ENCODE measurements around the gene CLCN5. TPM values are rescaled to one million over a fixed set of nuclear protein-coding genes. Genes with fewer than 3 reads are reported as not detected.

The CLCN5 gene
- total RNA-seq, 1 donor from 2014 or later: 24.8 TPM

DNA sequence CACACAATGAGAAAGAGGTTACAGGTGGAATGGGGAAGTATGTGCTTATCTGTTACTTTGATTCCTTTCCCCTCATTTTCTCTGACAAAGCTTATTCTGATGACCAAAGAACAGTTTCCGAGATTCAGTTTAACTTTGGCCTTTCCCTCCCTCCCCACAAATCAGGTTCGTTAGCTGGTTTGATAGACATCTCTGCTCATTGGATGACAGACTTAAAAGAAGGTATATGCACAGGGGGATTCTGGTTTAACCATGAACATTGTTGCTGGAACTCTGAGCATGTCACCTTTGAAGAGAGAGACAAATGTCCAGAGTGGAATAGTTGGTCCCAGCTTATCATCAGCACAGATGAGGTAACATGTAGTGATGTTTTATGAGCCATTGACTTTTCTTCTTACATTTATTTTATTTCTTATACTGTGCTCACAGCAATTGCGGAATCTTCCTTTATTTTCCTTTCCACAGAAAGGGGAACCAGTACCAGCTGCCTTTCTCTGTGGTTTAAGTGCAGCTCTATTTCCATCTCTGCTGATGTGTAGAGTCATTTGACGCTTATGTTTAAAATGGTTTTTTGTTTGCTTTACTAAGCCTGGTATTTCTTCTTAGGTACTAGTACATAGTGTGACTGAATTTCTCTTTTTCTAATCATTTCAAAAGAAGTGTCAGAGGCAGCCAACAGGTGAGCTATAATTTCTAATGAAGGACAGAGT is 153.4 kb downstream of the CLCN5 start:
- ATAC-seq: no peak
- DNase-seq (ENCODE audit: low spot score): no peak

DNA sequence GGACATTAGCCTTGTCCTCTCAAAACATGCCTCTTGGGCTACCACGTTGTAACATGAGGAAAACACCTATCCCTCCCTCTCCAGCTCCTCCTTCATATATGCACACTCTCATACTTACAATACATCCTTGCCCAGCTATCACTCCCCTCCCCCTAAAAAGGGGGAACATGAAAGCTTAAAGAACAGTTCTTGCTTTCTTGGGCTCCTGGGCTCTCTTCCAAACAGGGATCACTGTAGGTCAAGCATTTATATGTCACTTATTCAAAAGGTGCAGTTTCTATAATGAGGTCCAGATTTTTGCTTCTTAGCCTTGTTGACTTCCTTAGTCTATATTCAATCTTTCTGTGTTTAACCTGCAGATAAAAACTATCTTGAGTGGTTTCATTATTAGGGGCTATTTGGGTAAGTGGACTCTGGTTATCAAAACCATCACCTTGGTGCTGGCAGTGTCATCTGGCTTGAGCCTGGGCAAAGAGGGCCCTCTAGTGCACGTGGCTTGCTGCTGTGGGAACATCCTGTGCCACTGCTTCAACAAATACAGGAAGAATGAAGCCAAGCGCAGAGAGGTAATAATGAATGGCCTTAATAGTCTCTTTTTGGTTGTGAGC is 159.0 kb downstream of the CLCN5 start:
- DNase-seq (ENCODE audit: low spot score) (peak; percentile 50), ATAC-seq (peak; percentile 94)

DNA sequence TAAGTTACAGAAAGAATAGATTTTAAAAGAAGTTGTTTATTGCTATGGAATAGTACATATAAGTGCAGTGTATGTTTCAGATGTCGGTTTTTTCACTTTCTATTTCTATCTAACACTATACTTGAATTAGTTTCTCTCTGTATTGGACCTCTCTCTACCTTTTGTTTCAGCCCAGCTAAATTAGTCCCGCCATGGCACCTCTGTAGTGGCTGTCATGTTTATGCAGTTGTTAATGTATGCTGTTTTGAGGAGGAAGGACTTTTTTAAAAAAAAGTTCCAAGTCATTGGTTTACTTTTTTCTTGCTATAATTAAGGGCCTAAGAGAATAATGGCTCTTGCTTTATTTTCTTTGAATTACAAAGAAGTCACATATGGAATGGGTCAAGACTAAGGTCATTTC is 160.3 kb downstream of the CLCN5 start:
- no peak for DNase-seq (ENCODE audit: low spot score)
- no peak for ATAC-seq

DNA sequence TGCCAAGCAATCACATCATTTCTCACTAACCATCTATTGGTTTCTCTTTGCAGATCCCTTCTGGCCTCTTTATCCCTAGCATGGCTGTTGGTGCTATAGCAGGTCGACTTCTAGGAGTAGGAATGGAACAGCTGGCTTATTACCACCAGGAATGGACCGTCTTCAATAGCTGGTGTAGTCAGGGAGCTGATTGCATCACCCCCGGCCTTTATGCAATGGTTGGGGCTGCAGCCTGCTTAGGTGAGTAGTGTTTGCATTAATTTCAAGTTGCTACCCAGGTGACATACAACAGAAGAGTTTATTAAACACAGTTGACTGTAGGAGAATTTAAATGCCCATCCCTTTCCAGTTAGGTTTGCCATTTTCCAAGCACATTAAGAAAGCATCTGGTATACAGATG is 166.2 kb downstream of the CLCN5 start:
- peak; percentile 48 for DNase-seq (ENCODE audit: low spot score)
- peak; percentile 76 for ATAC-seq

DNA sequence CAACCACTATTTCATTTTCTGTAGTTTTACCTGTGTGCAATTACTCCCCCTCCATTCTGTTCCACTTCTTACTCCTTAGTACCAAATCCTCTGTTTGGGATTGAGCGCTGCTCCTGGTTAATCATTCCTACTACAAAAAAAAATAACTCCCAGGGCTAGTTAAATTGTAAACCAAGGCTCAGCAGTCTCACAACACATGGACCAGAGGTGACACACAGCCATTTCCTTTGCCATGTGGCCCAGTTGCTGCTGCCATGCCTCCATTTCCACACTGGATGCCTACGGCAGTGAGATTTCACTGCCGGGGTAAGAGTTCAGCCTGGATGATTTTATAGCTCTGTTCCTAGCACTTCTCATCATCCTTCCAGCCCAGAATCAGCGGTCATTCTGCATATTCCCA is 171.2 kb downstream of the CLCN5 start:
- peak; percentile 91 for ATAC-seq
- DNase-seq (ENCODE audit: low spot score): peak; percentile 45

DNA sequence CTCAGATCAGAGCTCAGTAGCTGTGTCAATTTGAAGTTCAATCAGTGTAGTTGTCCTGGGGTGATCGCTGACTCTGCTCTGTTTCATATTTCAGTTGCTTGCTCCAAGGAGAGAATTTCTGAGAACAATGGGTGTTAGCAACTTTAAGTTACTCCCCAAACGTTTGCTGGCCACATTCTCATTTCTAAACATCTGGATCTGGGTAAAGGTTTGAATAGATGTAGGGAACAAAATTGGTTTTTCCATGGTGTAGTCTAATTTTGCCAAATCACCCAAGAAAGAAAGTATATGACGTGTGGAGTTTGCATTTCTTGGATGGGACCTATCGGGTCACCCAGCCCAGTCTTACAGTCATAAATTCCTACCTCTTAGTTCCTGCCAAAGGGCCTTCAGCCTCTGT is 174.7 kb downstream of the CLCN5 start:
- DNase-seq (ENCODE audit: low spot score): no peak
- no peak for ATAC-seq

DNA sequence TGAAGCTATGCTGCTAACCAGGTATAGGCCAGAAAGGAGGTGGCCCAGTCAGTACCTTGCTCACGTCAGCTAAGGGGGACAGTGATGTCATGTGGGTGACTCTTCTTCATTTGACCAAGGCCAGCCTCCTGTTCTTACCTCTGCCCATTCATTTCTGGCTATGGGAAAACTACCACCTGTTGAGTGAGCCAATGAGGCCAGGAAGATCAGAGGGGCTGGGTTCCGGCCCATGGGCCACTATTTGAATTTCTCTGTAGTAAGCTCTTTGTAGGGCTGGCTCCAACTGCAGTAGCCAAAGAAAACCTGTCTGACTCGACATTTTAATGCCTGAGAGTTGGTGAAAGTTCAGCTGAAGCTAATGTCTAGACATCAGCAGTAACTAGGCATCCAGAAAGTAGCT is 175.8 kb downstream of the CLCN5 start:
- no peak for ATAC-seq
- no peak for DNase-seq (ENCODE audit: low spot score)

DNA sequence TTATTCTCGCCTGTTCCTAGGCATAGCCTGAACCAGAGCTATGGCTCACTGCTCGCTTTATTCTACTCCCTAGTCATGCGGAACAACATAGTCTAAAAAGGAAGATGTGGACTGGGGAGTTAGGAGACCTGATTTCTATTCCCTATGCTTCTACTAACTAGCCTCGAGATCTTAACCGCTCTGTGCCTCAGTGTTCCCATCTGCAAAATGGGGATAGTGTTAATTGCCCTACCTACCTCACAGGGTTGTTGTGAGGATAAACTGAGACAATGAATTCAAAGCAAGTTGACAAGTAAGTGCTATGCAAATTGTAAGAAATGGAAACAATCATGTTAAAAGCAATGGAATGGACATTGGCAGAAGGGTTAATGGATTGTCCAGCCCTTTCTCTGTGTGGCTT is 176.4 kb downstream of the CLCN5 start:
- DNase-seq (ENCODE audit: low spot score): no peak
- ATAC-seq: no peak

DNA sequence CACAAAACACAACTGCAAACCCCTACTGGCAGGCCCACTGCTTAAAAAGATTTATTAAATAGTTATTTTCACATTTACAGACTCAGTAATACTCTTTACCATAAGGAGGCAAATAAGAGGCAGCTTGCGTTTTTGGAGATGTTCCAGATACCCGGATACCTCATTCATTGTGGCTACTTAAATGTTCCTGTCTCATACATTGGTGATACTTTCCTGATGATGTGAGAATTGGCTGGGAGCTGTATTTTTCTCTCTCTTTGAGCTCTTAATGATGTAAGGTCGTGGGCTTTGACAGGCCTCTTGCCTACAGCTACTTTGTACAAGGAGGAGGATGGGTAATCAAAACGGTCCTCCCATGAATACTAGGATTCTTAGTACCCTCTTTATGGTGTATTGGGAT is 176.9 kb downstream of the CLCN5 start:
- ATAC-seq (no peak), DNase-seq (ENCODE audit: low spot score) (no peak)

DNA sequence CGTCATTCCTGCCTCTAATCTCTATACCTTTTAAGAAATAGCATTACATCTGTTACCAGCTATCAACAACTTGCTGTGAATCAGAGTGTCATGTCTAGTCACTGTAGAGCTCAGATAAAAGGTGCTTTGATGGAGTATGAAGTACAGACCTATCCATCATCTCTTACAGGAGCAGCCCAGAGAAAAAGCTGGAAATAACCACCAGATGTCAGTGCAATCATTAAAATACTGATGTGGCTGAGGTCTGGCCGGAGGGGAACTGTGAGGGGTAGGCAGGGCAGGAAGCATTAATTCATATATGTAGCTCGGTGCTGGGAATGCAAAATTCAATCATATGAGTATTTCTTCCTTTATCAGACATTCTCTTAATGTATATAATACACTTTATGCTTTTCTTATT is 177.8 kb downstream of the CLCN5 start:
- DNase-seq (ENCODE audit: low spot score) (no peak), ATAC-seq (peak; percentile 74)

DNA sequence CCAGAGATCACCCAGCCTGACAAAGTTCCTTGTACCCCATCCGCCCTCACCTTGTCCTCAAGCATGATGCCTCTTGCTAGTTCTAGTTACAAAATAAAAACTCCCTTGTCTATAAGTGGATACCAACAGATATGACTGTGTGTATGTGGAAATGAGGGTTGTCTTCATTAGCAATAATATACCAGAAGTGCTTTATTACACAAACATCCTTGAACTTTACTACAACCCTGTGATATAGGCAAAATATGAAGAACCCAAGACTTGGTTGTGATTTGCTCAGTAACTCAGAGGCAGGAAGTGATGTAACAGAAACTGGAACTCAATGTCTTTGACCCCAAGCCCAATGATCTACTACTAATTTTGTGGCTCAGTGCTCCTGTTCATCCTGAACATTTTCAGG is 180.8 kb downstream of the CLCN5 start:
- no peak for ATAC-seq
- no peak for DNase-seq (ENCODE audit: low spot score)

DNA sequence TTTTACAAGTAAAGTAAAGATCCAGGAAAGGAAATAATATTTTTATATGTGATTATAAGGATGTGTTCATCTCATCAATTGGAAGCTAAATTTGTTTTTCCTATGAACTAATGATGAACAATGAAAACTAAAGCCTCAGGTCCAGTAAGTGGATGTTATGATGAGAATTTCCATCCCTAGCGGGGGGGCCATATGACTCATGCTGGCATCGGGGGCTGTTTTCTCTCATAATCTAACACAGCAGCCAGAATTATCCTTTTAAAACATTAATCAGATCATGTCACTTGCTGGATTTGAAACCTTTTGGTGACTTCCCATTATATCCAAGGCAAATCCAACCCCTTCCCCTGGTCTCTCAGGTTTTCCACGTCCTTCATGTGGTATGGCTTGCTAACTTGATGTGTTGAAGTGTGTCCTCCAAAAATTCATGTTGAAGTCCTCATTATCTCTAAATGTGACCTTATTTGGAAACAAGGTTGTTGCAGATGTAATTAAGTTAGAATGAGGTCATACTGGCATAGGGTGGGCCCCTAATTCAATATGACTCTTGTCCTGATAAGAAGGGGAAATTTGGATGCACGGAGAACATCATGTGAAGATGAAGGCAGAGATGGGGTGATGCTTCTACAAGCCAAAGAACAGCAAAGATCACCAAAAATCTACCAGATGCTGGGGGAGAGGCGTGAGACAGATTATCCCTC is 181.6 kb downstream of the CLCN5 start:
- DNase-seq (ENCODE audit: low spot score): no peak

DNA sequence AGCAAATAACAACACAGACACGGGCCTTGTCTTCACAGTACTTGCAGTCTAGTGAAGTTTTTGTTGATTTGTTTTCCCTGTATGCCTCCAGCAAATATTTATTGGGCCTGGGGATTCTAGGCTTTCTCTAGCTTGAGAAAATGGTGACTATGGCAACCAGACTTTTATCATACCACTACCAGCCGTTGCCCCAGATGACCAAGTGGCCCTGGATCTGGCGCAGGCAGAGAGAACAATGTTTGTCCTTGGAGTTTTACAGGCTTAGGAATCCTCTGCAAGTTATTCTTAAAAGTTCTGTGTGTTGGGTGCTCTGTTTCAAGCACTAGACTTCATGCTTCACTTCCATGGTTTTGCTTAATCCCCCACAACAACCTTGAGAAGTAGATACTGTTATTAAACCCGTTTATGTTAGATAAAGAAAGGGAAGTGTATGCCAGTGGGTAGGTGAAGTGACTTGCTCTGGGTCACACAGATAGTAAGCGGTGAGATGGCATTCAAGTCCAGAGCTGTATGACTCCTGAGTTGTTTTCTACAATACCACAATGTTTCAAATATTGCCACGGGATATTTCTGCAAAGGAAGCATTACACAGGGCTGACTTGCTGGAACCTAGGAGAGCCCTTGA is 183.8 kb downstream of the CLCN5 start:
- ATAC-seq (no peak), DNase-seq (ENCODE audit: low spot score) (no peak)

More for the DNA sequence above, 181.6 kb downstream of the CLCN5 start:
- ATAC-seq: no peak

DNA sequence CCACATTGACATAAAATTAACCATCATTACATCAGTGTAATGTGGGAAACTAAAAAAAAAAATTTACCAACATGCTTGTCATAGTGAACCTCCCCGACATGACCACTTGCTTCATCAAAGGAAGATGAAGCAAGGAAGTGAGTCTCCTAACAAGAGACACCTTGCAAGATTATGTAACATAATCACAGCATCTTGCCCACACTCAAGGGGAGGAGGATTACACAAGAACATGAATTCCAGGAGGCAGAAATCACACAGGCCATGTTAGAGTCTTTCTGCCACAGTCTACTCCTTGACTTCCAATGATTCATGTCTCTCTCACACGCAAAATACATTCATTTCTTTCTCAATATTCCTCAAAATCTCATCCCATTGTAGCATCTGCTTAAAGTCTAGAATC is 185.1 kb downstream of the CLCN5 start:
- DNase-seq (ENCODE audit: low spot score): no peak
- no peak for ATAC-seq

DNA sequence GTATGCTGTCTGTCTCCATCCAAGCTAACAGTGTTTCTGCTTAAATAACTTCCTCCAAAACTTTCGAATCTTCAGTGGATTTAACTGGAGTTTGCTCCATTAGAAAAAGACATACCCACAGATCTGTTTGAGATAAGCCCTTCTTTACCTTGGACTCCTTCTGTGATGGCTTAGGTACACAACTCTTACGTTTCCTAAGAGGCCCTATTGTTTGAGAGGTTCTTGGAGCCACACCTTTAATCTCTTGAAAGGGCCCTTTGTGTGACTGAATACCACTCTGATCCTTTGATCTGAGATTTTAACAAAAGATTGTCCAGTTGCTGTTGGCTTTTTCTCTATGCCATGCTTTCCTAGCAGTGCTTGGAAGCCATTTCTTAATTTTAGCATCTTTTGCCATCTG is 185.9 kb downstream of the CLCN5 start:
- ATAC-seq (no peak), DNase-seq (ENCODE audit: low spot score) (no peak)

DNA sequence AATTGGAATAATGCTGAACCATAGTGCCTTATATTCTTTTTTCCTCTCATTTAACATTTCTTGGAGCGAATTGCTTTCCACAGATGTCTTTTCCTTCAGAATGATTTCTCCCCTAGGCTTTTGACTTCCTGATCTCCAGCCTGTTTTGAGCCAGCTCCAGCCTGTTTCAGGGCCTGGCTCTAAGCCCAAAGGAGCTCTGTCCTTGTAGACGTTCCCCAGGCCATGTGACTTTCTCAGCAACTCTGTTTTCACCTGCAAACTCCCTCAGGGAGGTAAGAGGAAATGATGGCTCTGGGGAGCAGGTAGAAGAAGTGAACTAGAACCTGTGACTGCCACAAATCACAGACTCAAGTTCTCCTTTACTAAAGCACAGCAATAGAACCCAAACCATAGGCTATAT is 189.3 kb downstream of the CLCN5 start:
- no peak for ATAC-seq

DNA sequence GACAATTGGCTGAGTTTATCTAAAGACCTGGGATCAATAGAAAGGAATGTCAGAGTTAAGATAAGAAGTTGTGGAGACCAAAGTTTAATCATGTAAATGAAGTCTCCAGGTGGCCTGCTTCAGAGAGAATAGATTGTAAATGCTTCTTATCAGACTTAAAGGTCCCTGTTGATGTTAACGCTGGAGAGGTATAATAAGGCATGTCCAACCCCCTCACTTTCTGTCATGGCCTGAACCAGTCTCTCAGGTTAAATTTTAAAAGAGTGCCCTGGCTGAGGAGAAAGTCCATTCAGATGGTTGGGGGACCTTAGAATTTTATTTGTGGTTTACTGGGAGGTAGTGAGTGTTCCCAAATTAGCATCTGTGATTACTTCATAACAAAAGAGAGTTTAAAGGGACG is 191.7 kb downstream of the CLCN5 start:
- peak; percentile 81 for ATAC-seq

More for the DNA sequence above, 189.3 kb downstream of the CLCN5 start:
- DNase-seq (ENCODE audit: low spot score): no peak

DNA sequence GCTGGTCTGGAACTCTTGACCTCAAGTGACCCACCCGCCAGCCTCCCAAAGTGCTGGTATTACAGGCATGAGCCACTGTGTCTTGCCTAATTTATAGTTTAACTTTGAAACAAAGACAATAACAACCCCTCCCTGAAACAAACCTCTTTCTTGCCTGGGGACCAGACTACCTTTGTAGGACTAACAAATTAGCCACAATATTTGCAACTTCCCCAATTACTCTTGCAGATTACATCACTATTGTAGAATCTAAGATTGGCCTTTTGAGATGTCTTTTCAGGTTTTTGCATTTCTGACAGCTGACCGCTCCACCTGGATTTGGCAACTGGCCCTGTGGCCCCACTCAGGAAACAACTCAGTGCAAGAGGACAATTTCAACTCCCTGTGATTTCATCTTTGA is 193.6 kb downstream of the CLCN5 start:
- no peak for ATAC-seq
- DNase-seq (ENCODE audit: low spot score): no peak

More for the DNA sequence above, 191.7 kb downstream of the CLCN5 start:
- no peak for DNase-seq (ENCODE audit: low spot score)

DNA sequence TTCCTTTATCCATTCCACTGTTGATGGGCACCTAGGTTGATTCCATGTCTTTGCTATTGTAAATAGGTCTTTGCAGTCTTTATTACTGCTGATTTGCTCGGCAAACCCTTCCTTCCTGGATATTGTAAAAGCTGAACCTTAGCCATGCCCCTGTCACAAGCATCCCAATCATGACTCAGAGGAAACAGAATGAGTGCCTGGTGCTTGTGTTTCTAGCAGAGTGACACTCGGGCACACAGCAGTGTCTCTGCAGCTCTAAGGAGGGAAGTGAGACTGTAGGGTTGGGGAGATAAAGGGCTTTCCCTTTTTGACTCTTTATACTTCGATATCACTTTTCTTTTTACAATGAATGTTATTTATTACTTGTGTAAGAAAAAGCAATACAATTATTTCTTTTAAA is 195.1 kb downstream of the CLCN5 start:
- ATAC-seq: no peak
- DNase-seq (ENCODE audit: low spot score): no peak

DNA sequence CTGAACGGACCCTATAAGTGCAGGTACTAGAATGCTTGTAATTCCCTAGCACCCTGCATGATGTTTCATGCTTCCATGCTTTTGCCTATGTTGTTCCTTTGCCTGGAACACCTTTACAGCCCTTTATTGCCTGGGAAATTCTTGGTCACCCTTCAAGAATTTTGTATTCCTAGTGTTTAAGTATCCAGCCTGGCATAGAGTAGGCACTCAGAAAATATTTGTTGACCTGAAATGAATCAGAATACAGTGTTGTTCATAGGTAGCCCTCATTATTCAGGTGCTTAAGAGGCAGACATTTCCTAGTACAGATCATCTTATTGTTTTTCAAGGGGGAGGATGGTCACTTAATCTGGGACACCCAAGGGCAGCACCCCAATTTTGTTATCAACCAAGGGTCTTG is 203.1 kb downstream of the CLCN5 start:
- no peak for ATAC-seq
- DNase-seq (ENCODE audit: low spot score): no peak

DNA sequence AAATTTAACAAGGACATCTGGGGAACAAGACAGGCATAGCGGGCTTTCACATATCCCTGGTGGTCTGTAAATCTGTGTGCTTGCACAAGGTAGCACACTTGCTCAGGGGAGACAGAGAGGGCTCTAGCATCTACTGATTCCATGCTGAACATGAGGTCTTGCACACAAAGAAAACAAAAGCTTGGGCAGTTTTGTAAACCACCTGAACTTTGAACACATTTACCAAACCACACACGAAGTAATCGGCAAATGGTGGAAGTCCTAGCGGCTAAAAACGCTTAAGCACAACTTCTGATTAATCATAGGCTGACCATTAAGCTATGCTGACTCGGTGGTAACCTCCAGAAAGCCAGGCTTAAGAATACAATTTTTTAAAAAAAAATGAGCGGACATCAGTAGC is 225.6 kb downstream of the CLCN5 start:
- ATAC-seq: peak; percentile 51
- no peak for DNase-seq (ENCODE audit: low spot score)
